HepG2 (cell line): ENCODE results near the gene SRXN1. TPM values are rescaled to one million over a fixed set of nuclear protein-coding genes. Genes with fewer than 3 reads are reported as not detected.

Source experiments
- KAT2B ChIP-seq: fragments of 150-350 bp; IDR thresholded peaks from 2 replicates; pipeline ENCODE4 v1.6.1; 2014; ENCODE audit warnings: low read depth, low read length, borderline replicate concordance
- NR2F6 ChIP-seq, 2 experiments: IDR thresholded peaks; 2 replicates each; pipeline ENCODE4 v1.6.1; 2016; ENCODE audit warnings: antibody characterized with exemption in 1 of 2, mild to moderate bottlenecking in 1 of 2
- TARDBP ChIP-seq: sonication (generic); formaldehyde crosslinking; IDR thresholded peaks from 2 replicates; pipeline ENCODE4 v1.8.0; 2022; ENCODE audit warnings: mild to moderate bottlenecking, missing genetic modification reagents
- ZEB1 ChIP-seq: IDR thresholded peaks from 2 replicates; pipeline ENCODE4 v1.6.1; 2012; ENCODE audit warnings: mild to moderate bottlenecking, low read depth, inconsistent platforms; ENCODE audit not compliant: insufficient replicate concordance
- ZMAT3 ChIP-seq: sonication (generic); formaldehyde crosslinking; conservative IDR thresholded peaks from 2 replicates; pipeline ENCODE4 v1.7.0; 2021; ENCODE audit warnings: missing genetic modification reagents
- ZNF607 ChIP-seq: sonication (generic); formaldehyde crosslinking; IDR thresholded peaks from 2 replicates; pipeline ENCODE4 v1.5.1; 2020; ENCODE audit warnings: missing genetic modification reagents, mild to moderate bottlenecking, borderline replicate concordance
- ZNF747 ChIP-seq: sonication (generic); formaldehyde crosslinking; IDR thresholded peaks from 2 replicates; pipeline ENCODE4 v1.8.1; 2023; ENCODE audit warnings: missing genetic modification reagents, mild to moderate bottlenecking, borderline replicate concordance
- polyA plus RNA-seq, 8 experiments: library from polyadenylated mRNA; depleted of rRNA in 3 of 8; stranded (reverse) in 7 of 8; unstranded in 1 of 8; fragments of >200 nt; fragmentation: Illumina TruSeq in 4 of 8; extraction: Trizol in 4 of 8; gene quantifications; 2 replicates each; pipeline versions ENCODE4 v1.2.1 to v1.2.3, GENCODE V29; 2011 to 2016; ENCODE audit warnings: low read depth in 4 of 8, missing spikeins in 1 of 8, mixed read lengths in 1 of 8; ENCODE audit not compliant: insufficient read depth in 1 of 8
- total RNA-seq, 5 experiments: library from RNA; depleted of rRNA; stranded (reverse); fragments of >200 nt; fragmentation: Illumina TruSeq; extraction: Trizol; gene quantifications; 2 replicates each; pipeline ENCODE4 v1.2.3, GENCODE V29; 2016; ENCODE audit warnings: low read depth in 1 of 5
- TF ChIP-seq, protein P1 (sequence below): sonication (generic); formaldehyde crosslinking; IDR thresholded peaks from 2 replicates; pipeline ENCODE4 v1.4.0; 2020; ENCODE audit warnings: mild to moderate bottlenecking, low read depth, missing genetic modification reagents
- TF ChIP-seq, protein P2 (sequence below): sonication (generic); IDR thresholded peaks from 2 replicates; pipeline ENCODE4 v1.6.1; 2016; ENCODE audit warnings: low read depth, borderline replicate concordance
- TF ChIP-seq, protein P3 (sequence below), 2 experiments: sonication (generic) in 1 of 2; formaldehyde crosslinking in 1 of 2; IDR thresholded peaks; 2 replicates each; pipeline versions ENCODE4 v1.6.1 to v1.9.0; 2014 to 2022; ENCODE audit warnings: antibody characterized with exemption in 1 of 2, borderline replicate concordance in 1 of 2, inconsistent platforms in 1 of 2, low read depth in 1 of 2, missing genetic modification reagents in 1 of 2
- TF ChIP-seq, protein P4 (sequence below): sonication (generic); formaldehyde crosslinking; IDR thresholded peaks from 2 replicates; pipeline ENCODE4 v1.8.0; 2022; ENCODE audit warnings: missing genetic modification reagents, mild to moderate bottlenecking, borderline replicate concordance
- TF ChIP-seq, protein P5 (sequence below): sonication (generic); formaldehyde crosslinking; IDR thresholded peaks from 2 replicates; pipeline ENCODE4 v1.5.0; 2020; ENCODE audit warnings: missing genetic modification reagents

Gene SRXN1
- total and polyA plus RNA-seq, 2 of the 13 experiments (the other 11 are each of a cell fraction or from before 2014, with no cell fraction given): 29.9 to 87.7 TPM

DNA sequence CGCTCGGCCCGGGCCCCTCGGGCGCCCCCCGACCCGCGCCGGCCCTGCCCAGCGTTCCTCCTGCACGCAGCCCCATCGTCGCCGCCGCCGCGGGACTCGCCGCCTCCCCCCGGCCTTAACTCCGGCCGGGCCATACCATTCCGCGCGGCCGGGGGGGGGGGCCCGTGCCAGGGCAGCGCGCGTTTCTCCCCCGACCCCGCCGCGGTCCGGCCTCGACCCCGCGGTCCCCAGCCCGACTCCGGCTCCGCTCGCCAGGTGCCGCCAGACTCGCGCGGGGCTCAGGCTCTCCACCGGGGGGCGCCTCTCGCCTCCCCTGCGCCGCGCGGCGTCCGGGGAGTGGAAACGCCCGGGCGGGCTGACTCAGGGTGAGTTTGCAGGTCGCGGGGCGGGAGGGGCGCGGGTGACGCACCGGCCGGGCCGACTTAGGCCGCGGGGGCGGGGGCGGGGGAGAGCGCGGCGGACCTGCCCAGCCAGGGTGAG lies at the start of gene SRXN1 (continued):
- TF ChIP-seq, protein P1, sequence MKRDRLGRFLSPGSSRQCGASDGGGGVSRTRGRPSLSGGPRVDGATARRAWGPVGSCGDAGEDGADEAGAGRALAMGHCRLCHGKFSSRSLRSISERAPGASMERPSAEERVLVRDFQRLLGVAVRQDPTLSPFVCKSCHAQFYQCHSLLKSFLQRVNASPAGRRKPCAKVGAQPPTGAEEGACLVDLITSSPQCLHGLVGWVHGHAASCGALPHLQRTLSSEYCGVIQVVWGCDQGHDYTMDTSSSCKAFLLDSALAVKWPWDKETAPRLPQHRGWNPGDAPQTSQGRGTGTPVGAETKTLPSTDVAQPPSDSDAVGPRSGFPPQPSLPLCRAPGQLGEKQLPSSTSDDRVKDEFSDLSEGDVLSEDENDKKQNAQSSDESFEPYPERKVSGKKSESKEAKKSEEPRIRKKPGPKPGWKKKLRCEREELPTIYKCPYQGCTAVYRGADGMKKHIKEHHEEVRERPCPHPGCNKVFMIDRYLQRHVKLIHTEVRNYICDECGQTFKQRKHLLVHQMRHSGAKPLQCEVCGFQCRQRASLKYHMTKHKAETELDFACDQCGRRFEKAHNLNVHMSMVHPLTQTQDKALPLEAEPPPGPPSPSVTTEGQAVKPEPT: no peak
- TF ChIP-seq NR2F6 (IDR thresholded peaks at IDR 0.05): no peak
- TF ChIP-seq NR2F6 (CRISPR knock-in tag; IDR thresholded peaks at IDR 0.05): 0 out of 2 replicates have a peak, but pooled peaks have one; percentile 63
- no peak for TF ChIP-seq ZNF747 (CRISPR knock-in tag)
- TF ChIP-seq, protein P2, sequence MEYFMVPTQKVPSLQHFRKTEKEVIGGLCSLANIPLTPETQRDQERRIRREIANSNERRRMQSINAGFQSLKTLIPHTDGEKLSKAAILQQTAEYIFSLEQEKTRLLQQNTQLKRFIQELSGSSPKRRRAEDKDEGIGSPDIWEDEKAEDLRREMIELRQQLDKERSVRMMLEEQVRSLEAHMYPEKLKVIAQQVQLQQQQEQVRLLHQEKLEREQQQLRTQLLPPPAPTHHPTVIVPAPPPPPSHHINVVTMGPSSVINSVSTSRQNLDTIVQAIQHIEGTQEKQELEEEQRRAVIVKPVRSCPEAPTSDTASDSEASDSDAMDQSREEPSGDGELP: peak; percentile 38; the same call in 1 of the 2 replicates
- TF ChIP-seq, protein P3, sequence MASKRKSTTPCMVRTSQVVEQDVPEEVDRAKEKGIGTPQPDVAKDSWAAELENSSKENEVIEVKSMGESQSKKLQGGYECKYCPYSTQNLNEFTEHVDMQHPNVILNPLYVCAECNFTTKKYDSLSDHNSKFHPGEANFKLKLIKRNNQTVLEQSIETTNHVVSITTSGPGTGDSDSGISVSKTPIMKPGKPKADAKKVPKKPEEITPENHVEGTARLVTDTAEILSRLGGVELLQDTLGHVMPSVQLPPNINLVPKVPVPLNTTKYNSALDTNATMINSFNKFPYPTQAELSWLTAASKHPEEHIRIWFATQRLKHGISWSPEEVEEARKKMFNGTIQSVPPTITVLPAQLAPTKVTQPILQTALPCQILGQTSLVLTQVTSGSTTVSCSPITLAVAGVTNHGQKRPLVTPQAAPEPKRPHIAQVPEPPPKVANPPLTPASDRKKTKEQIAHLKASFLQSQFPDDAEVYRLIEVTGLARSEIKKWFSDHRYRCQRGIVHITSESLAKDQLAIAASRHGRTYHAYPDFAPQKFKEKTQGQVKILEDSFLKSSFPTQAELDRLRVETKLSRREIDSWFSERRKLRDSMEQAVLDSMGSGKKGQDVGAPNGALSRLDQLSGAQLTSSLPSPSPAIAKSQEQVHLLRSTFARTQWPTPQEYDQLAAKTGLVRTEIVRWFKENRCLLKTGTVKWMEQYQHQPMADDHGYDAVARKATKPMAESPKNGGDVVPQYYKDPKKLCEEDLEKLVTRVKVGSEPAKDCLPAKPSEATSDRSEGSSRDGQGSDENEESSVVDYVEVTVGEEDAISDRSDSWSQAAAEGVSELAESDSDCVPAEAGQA (IDR thresholded peaks at IDR 0.05; ENCODE audit: low read depth): peak; percentile 64; the same call in 1 of the 2 replicates
- TF ChIP-seq, protein P3 (CRISPR knock-in tag; IDR thresholded peaks at IDR 0.05; ENCODE audit: borderline replicate concordance): peak; percentile 78
- TF ChIP-seq, protein P4, sequence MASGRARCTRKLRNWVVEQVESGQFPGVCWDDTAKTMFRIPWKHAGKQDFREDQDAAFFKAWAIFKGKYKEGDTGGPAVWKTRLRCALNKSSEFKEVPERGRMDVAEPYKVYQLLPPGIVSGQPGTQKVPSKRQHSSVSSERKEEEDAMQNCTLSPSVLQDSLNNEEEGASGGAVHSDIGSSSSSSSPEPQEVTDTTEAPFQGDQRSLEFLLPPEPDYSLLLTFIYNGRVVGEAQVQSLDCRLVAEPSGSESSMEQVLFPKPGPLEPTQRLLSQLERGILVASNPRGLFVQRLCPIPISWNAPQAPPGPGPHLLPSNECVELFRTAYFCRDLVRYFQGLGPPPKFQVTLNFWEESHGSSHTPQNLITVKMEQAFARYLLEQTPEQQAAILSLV (CRISPR knock-in tag): peak; percentile 61
- TF ChIP-seq ZEB1: no peak
- TF ChIP-seq ZMAT3 (CRISPR knock-in tag): no peak
- peak; percentile 83; the same call in 1 of the 2 replicates for TF ChIP-seq TARDBP (CRISPR knock-in tag)
- no peak for TF ChIP-seq KAT2B
- TF ChIP-seq ZNF607 (CRISPR knock-in tag): peak; percentile 49; the same call in 1 of the 2 replicates
- TF ChIP-seq, protein P5, sequence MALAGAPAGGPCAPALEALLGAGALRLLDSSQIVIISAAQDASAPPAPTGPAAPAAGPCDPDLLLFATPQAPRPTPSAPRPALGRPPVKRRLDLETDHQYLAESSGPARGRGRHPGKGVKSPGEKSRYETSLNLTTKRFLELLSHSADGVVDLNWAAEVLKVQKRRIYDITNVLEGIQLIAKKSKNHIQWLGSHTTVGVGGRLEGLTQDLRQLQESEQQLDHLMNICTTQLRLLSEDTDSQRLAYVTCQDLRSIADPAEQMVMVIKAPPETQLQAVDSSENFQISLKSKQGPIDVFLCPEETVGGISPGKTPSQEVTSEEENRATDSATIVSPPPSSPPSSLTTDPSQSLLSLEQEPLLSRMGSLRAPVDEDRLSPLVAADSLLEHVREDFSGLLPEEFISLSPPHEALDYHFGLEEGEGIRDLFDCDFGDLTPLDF (CRISPR knock-in tag): no peak; the same call in 1 of the 2 replicates
